Neutrophil (primary cell): Measurements from ENCODE around the gene CARD19.

Experiments used
- H3K27ac ChIP-seq: fragments of 200-600 bp; sonication (generic); 2 replicates; pipeline ENCODE4 v1.5.1; 2016; ENCODE audit warnings: mild to moderate bottlenecking, moderate library complexity
- H3K27me3 ChIP-seq: fragments of 200-600 bp; sonication (generic); 2 replicates; pipeline ENCODE4 v1.6.0; 2016; ENCODE audit warnings: mild to moderate bottlenecking
- H3K36me3 ChIP-seq: fragments of 200-600 bp; sonication (generic); 2 replicates; pipeline ENCODE4 v1.5.1; 2017
- H3K4me1 ChIP-seq, 2 experiments: fragments of 200-600 bp in 1 of 2; sonication (generic) in 1 of 2; 1 replicate in 1 of 2; 2 replicates in 1 of 2; pipeline versions ENCODE4 v1.5.1 to v1.6.1; 2013 to 2016; ENCODE audit warnings: low read depth in 1 of 2, low read length in 1 of 2, mild to moderate bottlenecking in 1 of 2, moderate library complexity in 1 of 2; ENCODE audit not compliant: control insufficient read depth in 1 of 2, insufficient read depth in 1 of 2
- H3K4me3 ChIP-seq, 2 experiments: fragments of 200-600 bp in 1 of 2; sonication (generic) in 1 of 2; 1 replicate in 1 of 2; 2 replicates in 1 of 2; pipeline ENCODE4 v1.5.1; 2013 to 2016; ENCODE audit warnings: low read depth in 1 of 2, low read length in 1 of 2, mild to moderate bottlenecking in 1 of 2, moderate library complexity in 1 of 2
- H3K9me3 ChIP-seq: fragments of 200-600 bp; sonication (generic); 2 replicates; pipeline ENCODE4 v1.5.1; 2016
- CTCF ChIP-seq: fragments of 200-600 bp; sonication (generic); IDR thresholded peaks from 2 replicates; pipeline ENCODE4 v1.5.1; 2016; ENCODE audit warnings: antibody characterized with exemption

The CARD19 gene

DNA sequence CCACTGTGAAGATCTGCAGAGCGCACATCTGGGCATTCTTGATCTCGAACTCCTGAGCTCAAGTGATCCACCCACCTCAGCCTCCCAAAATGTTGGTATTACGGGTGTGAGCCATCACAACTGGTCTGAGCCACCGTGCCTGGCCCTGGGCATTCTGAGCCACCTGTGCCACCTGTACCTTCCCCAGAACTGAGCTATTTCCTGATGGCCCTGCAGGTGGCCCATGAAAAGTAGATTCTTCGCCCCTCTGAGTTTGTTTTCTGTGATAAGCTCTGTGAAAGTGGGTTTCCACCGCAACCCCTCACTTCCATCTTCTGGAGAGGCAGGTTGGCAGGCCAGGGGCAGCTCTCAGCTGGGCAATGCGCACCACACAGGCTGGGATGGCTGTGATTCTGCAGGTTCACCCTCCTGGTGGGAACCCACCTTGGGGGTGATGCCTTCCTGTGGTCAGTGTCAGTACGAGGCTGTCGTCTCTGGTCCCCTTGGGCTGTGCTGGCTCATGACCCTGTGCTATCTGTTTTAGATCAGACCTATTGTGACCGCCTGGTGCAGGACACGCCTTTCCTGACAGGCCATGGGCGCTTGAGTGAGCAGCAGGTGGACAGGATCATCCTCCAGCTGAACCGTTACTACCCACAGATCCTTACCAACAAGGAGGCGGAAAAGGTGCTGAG, 11.3 kb downstream of the CARD19 start:
- Histone ChIP-seq H3K9me3 (no peaks in the 10 kb centered on the region), H3K36me3 (peaks cover 35% of the 10 kb centered on the region), H3K27ac (peak overlapping the region; percentile 100), H3K4me3 (no peak overlapping the region), H3K27me3 (no peaks in the 10 kb centered on the region), H3K4me1 (peaks cover 42 to 48% of the 10 kb centered on the region in 2 experiments)
- no peak for TF ChIP-seq CTCF

GRCh38 chr9:93107825-93108161, 11.8 kb downstream of the CARD19 start:
- H3K4me1 ChIP-seq, result peaks cover 47 to 53% of the 10 kb centered on the region in 2 experiments
- no peak for TF ChIP-seq CTCF
- H3K4me3 ChIP-seq, result no peak overlapping the region
- peak overlapping the region; percentile 100 for H3K27ac ChIP-seq
- H3K36me3 ChIP-seq, result peaks cover 37% of the 10 kb centered on the region
- no peaks in the 10 kb centered on the region for H3K9me3 ChIP-seq
- no peaks in the 10 kb centered on the region for H3K27me3 ChIP-seq

- peak overlapping the region; percentile 100 for H3K27ac ChIP-seq
- H3K36me3 ChIP-seq, result peaks cover 42% of the 10 kb centered on the region
- no peak overlapping the region for H3K4me3 ChIP-seq
- H3K27me3 ChIP-seq, result no peaks in the 10 kb centered on the region
- H3K4me1 ChIP-seq, result peaks cover 54 to 60% of the 10 kb centered on the region in 2 experiments
- no peaks in the 10 kb centered on the region for H3K9me3 ChIP-seq
- no peak for TF ChIP-seq CTCF
These were observed 12.4 kb downstream of the CARD19 start for GRCh38 chr9:93108291-93109041.

DNA sequence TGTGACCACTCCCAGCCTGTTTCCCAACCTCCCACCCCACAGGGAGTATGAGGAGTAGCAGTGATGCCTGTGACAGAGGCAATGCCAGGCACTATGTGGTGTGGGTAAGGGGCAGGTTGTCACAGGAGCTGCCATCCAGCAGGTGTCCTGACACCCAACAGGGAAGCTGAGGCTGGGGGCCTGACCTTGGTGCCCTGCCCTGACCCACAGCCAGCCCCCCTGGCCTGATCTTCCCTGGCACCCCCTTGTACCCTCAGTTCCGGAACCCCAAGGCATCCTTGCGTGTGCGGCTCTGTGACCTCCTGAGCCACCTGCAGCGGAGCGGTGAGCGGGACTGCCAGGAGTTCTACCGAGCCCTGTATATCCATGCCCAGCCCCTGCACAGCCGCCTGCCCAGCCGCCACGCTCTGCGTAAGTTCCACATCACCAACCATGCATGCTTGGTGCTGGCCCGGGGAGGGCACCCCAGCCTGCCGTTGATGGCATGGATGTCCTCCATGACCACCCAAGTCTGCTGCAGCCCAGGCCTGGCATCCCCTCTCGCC, 14.4 kb downstream of the CARD19 start:
- no peak for TF ChIP-seq CTCF
- Histone ChIP-seq H3K27me3 (no peaks in the 10 kb centered on the region), H3K4me1 (peaks cover 71 to 79% of the 10 kb centered on the region in 2 experiments), H3K9me3 (no peaks in the 10 kb centered on the region), H3K4me3 (peak overlapping the region; percentile 46 to 57), H3K27ac (peak overlapping the region; percentile 100), H3K36me3 (peaks cover 42% of the 10 kb centered on the region)

- Histone ChIP-seq H3K9me3 (no peaks in the 10 kb centered on the region), H3K4me3 (peak overlapping the region; percentile 46 to 57), H3K27ac (peak overlapping the region; percentile 100), H3K27me3 (no peaks in the 10 kb centered on the region), H3K4me1 (peaks cover 72 to 85% of the 10 kb centered on the region in 2 experiments), H3K36me3 (peaks cover 42% of the 10 kb centered on the region)
- no peak for TF ChIP-seq CTCF
These were observed 15.0 kb downstream of the CARD19 start for GRCh38 chr9:93111001-93111370.
